Inflammatory macrophage treated with lipopolysaccharide for 4 hours (primary cell): ENCODE results near the gene NXN.
"Not testable (repeated sequence)": the region's sequence is repeated elsewhere in the genome, so short reads cannot be mapped to it uniquely, and the experiment has no call there.

ENCODE experiments used
- DNase-seq: peaks from one replicate; pipeline ENCODE4 v3.0.0-alpha.2; 2020

The NXN gene

DNA sequence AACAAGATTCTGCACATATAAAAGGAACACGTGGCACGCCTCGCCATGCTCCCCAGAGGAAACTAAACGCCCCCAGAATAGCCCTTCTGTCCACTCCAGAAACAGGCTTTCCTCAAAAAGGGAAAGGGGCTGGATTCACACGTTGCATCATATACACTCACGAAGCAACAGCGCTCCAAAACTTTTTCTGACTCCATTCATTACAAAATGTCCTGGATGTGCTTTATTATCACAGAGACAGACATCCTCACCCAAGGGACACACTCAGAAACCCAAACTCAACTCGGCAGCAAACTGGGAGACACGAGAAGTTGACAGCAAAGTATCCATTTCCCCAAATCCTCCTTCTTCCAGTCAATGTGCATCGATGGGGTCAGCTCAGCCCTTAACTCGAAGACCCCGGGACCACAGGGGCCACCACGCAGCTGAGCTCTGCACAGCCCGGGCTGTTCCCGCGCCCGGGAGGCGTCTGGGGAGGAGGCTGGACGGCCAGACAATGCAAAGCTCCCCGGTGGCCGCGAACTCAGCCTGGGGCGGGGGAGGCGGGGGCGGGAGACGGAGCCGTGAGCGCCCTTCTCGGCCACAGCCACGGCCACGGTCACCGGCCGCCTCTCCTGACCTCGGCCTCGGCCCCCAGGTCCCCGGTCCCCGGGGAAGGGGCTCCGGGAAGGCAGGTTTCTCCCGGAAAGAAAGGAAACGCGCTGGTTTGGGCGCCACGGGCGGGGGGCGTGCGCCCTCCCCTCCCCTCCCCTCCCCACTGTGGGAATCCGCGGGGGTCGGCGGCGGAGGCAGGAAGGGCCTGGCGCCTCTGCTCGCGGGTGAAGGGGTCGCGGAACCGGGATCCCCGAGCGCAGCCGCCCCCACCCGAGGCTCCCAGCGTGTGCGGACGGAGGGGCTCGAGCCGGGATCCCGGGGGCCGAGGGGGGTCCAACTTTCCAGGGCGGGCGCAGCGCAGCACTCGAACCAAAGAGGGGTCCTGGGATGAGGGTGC, 1.2 kb downstream of the NXN start:
- no peak for DNase-seq

DNA sequence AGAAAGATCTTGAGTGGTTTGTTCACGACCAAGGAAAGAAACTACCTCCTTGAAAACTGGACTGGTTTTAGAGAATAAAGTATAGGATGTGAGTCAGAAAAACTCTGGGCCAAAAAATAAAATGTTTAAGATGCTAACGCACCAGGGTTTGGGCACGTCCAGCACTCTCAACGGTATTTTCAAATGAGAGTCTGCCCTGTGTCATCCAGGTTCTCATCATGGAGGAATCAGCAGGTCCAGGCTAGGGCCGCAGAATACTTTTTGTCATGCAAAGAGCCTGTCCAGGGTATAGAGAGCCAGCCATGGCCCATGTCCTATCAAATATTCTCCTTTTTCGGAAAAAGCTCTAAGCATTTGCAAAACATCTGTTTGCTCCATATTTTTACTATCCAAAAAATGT, 2.4 kb downstream of the NXN start:
- no peak for DNase-seq

DNA sequence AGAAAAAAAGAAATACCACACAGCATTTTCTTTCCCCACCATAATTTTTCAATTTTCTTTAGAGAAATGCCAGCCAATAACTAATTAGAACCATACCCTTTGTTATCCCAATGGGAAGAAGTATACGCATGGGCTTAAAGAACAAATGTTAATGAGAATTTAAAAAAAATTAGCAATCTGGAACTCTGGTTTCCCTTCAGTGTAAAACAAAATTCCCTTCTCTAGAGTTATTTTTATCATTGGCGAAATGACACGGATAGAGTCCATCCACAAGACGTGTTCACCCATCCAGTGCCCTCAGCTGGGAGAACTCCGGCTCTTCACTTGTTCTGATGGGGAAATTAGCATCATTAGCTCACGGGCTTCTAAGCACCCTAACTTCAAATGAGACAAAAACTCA, 3.3 kb downstream of the NXN start:
- no peak for DNase-seq

DNA sequence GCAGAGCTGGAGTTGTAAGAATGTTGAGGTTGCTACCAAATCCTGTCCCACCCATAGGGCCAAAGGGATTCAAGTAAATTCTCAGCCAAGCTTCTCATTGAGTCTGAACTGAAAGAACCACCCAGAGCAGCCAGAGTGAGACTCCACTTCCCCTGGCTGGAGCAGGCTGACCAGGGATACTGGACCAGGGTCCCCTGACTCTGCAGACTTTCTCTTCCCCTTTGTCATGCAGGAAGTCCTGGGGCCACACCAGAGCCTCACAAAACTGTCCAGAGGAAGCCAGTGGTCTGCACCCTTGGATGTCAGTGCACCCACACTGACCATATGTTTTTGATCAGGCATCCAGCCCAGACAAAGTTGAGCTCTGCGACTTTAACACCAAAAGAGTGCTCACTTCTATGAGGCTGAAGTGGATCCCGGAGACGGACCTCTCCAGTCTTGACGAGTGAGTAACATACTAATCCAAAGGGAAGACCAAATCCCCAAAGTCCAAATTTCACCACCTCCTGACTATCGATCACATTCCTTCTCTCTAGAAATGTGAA, 4.1 kb downstream of the NXN start:
- peak; percentile 27 for DNase-seq

DNA sequence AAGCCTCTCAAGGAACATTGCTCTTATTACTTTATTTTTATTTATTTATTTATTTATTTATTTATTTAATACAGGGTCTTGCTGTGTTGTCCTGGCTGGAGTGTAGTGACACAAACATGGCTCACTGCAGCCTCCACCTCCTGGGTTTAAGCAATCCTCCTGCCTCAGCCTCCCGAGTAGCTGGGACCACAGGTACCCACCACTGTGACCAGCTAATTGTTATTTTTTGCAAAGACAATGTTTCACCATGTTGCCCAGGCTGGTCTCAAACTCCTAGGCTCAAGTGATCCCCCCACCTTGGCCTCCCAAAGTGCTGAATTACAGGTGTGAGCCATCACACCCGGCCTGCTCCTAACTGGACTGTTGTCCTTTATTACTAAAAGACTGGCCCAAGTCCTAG, 4.8 kb downstream of the NXN start:
- DNase-seq = not testable (repeated sequence)

DNA sequence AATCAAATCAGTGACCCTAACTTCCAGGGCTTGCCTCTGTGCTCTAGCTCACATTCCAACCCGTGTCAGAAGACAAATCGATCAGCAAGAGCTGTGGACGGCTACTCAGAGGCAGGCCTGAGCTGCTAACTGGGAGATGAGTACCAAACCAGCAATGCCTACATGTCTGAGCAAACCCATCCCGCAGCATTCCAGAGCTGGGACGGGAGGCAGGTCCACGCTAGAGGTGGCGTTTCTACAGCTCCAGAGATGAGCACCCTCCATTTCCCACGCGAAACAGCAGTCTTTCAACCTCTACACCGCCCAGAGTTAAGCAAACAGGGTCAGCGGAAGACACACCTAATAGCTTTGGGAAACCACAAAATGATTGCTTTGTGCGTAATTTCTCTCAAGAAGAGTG, 6.5 kb downstream of the NXN start:
- DNase-seq = no peak

DNA sequence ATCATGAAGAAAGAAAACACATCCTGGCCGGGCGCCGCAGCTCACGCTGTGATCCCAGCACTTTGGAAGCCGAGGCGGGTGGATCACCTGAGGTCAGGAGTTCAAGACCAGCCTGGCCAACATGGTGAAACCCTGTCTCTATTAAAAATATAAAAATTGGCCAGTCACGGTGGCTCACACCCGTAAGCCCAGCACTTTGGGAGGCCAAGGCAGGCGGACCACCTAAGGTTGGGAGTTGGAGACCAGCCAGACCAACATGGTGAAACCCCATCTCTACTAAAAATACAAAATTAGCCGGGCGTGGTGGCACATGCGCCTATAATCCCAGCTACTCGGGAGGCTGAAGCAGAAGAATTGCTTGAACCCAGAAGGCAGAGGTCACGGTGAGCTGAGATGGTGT, 7.7 kb downstream of the NXN start:
- DNase-seq = not testable (repeated sequence)

DNA sequence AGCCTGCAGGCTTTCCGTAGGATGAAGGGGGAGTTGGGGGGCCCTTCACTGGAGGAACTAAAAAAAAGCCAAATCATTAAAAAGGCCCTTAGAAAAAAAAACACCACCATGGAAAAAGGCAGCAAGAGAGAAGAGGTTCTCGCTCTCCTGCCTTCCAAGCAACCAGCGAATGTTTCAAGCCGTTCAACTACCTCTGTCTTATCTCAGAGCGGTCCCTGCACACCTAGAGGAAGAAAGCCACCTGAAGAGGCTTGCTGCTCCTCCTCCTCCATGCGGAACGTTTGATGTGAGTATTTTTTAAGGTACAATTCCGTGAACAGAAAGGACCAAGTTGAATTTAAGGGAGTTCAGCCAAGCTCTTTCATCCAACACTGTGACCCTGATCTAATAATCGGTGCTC, 9.2 kb downstream of the NXN start:
- DNase-seq = no peak

DNA sequence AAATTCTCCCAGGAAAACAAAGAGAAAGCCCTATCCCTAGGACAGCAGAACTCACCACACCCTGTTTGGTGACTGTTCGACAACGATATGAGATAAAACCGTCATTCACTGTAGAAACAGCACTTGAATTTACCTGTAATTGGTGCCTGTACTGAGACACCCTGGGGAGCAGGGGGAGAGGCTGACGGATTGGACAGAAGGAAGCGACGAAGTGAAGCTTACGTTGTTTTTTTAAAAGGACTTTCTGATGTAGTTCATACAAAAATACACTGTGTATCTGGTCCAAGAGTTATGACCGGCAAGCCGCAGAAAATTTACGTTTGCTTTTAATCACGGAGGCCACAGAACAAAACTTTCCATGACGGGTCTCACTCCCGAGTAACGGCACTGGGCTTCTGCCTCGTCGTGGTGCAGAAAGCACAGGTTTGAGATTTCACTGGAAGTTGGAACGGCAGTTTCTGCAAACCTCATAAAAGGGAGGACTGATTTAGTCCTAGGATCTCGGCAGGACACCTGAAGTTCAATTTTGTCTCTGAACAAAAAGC, 9.7 kb downstream of the NXN start:
- DNase-seq = no peak

DNA sequence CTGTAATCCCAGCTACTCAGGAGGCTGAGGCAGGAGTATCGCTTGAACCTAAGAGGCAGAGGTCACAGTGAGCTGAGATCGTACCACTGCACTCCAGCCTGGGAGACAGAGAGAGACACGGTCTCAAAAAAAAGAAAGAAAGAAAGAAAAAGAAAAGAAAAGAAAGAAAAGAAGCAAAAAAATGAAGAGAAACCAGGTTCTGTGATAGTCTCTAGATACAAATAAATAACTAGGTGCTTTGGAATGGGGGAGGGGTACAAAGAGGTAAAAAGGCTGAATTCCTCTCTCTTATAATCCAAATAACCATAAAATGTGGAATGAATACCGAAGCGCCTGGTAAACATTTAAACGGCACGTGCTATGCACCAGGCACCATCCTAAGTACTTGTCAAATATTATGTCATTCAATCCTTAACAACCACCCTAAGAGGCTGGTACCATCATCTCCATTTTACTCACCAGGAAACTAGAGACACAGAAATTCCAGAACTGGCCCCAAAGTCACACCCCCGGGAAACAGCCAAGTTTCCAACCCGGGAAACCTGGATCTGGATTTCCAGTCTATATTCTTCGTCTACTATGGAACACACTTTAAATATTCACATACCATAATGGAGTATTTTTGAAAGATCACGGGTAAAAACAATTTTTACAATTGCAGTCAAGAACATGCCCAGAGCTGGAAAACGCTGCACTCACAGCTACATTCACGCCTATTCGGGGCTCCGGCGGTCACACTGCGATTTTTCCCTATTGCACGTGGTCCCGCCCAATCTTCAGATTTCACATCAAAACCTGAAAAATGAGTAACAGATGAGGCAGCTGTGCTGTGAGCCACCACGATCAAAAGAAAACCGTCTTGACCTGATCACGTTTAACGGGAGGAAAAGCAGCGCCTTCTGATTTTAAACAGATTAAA, 10.5 kb downstream of the NXN start:
- no peak for DNase-seq

DNA sequence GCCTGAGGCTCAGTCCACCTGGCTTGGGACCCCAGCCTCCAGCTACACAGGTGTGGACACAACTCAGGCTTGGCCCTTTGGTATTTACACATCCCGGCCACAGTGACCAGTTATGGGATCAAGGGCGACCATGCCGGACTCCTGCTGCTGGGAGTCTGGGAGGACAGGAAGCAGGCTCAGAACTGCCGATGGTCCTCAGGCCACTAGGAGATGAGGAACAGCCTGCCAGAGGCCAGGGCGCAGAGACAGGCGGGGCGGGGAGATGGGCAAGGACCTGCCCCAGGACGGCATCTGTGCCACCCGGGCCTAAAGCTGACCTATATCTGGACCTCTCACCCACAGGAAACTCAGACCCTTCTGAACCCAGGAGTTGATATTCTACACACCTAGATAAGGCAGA, 12.5 kb downstream of the NXN start:
- DNase-seq = no peak

DNA sequence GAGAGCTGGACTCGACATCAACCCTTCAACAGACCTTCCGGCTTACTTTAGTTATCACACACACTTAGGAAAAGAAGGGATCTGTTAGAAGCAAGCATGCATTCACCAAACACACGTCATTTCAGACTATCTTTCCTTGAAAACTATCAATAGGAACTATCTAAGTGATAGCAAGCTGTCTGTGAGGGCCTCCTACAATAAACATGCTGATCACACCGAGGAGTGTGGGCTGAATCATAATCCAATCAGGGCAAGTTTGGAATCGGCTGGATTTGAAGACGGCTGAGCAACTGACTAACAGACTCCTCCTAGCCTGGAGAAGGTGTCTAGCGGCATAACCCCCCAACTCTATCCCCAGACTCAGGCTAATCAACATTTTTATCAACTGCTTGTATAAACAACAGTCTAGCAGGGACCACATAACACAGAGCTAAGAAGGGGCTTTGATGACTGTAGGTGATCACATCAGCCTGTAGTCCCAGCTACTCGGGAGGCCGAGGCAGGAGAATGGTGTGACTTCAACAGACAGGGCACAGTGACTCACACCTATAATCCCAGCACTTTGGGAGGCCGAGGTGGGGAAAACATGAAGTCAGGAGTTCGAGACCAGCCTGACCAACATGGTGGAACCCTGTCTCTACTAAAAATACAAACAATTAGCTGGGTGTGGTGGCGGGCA, 14.1 kb downstream of the NXN start:
- no peak for DNase-seq

DNA sequence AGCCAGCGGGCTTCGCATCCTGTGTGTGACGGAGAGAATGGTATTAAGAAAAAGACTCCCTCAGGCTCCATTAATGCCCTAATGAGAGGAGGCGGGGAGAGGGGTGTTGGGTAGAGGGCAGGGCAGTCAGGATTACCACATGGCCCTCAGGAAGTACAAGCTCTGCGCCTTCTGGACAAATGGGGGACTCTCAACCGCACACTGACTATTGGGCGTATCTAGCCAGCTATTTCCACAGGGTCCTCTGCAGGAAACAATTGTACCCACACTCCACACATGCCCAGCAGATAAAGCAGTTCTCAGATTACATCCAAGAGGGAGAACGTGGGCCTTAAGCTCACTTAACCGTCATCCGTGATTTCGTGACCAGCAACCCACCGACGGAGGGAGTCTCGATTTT, 14.7 kb downstream of the NXN start:
- DNase-seq = no peak

DNA sequence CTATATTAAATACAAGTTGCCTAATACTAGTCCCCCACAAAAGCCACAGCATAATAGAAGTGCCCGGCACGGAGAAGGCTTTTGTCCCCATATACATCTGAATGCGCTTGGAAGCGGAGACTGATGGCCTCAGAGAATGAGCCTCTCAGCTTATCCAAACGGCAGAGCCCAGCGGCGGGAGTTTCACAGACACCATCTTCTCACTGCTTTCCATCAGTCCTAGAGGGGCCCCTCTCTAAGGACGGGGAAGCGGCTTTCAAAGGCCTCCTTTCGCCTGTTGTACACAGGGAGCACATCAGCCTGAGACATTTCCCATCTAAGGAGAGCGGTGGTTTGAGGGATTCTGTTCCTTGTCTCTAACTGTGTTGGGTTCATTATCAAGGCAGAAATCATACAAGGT, 16.9 kb downstream of the NXN start:
- no peak for DNase-seq

DNA sequence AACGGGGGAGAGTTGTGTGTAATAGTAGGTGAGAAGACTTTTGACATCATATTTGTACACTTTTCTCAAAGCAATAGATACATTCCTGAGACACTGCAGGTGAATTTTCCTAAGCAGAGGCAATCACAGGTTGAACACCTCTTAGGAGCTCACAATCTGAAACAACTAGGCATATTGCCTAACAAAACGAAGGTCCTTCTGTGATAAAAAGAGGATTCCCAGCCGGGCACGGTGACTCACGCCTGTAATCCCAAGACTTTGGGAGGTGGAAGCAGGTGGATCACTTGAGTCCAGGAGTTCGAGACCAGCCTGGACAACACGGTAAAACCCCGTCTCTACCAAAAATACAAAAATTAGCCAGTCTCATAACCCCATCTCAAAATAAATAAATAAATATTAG, 17.4 kb downstream of the NXN start:
- no peak for DNase-seq

DNA sequence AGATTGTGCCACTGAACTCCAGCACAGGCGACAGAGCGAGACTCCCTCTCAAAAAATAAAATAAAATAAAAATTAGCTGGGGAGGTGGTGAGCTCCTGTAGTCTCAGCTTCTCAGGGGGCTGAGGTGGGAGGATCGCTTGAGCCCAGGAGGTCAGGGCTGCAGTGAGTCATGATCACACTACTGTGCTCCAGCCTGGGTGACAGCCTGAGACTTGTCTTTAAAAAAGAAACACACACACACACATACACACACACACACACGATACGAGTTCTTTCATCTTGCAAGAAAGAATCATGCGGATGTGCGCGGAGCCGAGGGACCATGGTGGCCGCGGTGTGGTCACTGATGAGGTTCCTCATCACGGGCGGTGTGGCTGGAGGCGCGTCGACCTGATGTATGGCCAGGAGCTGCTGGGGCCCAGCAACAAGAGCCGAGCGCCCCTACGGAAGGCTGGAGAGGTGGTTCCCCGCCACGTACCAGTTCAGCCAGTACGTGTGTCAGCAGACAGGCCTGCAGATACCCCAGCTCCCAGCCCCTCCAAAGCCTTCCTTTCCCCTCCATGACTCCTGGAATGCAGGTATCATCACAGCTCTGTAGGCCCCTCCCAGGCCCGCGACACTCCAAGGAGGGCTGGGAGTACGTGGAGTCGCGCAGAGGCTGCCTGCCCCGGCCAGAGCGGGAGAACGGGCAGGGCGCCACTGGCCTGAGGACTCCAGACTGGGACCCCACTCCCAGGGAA, 20.7 kb downstream of the NXN start:
- DNase-seq = no peak

DNA sequence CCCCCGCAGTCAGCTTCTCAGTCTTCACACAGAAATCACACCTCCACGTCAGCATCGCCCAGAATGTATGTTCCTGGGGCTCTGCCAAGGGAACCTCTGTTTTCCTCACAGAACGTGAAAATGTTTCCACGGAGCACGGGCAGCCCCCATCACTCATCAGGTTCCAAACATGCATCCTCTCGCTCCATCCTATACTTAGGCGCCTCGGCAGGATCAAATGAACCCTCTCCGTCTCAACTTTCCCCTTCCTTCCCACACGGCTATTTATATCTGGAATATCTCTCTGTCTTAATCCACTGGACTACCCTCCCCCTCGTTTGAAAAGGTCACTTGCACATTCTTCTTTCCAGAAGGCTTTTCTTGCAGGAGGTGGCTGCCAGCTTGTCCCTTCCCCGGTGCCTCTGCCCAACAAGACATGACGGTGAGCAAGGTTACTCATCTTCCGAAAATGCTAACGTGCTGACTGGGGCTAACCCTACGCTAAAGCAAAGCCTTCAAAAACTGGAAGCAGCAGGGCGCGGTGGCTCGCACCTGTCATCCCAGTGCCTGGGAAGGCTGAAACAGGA, 21.6 kb downstream of the NXN start:
- DNase-seq = no peak

DNA sequence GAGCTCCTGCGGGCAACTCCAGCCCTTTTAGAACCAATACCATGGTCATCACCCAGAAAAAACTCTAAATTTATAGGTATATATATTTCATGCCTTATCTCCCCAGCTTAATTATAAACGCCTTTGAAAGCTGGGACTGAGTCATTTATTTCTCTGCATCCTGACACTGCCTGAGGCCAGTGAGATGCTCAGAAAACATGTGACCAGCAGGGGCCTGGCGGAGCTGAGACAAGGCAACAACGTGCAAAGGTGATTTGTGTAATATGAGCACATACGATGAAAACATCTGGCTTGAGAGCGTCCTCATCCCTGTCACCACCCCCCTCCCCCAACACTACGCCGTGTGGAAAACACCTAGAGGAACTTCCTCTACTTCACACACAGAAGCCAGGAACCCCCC, 22.7 kb downstream of the NXN start:
- DNase-seq = no peak

DNA sequence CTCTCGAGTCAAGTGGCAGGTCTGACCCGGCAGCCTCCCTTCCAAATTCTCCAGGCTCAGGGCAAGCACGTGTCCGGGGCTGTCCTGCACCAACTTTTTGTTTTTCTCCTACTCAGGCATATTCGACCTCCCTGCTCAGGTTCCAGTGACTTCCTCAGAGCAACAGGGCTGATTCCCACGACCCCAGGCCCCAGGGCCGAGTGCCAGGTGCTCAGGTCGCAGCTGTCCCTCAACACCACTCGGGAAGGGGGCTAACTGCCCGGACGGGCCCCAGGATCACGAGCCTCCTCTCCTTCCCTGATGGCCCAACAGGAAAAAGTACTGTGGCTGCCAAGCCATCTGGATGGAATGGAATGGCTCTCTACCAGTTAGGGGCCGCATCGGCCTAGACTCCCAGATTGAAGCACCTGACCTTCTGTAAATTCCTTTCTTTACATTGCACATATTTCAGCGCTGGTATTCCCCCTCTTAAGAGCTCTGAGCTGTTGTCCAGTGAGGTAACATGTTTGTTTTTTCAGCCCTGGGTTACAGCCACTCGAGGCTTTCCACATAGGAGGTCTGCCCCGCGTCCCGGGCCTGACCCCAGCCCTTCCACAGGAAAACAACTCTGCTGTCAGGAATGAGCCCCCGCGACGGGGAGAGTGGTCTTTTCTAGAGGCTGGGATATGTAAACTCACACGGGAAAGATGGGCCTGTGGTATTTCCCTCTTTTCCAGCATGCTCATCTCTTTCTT, 25.0 kb downstream of the NXN start:
- no peak for DNase-seq

DNA sequence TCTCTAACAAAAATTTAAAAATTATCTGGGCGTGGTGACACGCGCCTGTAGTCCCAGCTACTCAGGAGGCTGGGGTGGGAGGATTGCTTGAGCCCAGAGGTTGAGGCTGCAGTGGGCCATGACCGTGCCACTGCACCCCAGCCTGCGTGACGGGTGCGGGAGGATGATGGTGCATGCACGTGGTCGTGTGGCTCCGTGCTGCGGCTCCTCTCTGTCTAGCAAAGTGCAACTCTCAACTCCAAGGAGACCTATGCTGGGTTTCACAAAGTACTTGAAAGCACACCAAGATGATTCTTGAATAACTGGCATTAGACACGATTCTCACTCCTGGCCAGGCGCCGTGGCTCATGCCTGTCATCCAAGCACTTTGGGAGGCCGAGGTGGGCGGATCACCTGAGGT, 25.8 kb downstream of the NXN start:
- no peak for DNase-seq

DNA sequence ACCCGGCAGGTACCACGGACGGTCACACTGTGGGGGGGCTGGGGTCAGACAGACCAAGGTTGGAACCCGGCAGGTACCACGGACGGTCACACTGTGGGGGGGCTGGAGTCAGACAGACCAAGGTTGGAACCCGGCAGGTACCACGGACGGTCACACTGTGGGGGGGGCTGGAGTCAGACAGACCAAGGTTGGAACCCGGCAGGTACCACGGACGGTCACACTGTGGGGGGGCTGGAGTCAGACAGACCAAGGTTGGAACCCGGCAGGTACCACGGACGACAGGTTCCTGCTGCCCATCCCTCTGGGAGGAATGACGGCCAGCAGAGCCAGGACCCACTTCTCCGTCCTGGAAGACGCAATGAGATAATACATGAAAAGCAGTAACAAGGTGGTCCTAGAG, 27.0 kb downstream of the NXN start:
- not testable (repeated sequence) for DNase-seq
